ENCODE results near the gene SDK2. TPM values are rescaled to one million over a fixed set of nuclear protein-coding genes. Genes with fewer than 3 reads are reported as not detected.

SDK2 gene
- total RNA-seq, 4 donors from 2014 or later: 1.5 to 7.0 (median 3.7) TPM

DNA sequence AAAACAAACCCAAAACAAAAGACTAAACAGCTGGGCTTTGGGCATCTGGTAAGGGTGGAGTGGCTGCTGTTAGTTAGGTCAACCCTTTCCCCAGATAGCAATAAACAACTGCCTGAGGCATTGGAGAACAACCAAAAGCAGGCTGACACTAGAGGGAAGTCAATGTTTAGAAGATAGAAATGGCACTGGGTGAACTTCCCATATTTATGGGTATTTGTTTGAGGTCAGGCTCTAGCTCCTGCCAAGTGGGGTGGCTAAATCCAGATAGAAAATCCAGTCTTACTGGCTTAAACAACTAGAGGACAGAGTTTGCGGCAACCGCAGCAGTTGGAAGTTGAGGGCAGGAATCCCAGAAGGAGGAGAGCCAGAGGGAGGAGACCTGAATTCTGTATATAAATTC is 79.4 kb downstream of the SDK2 start:
- no peak for DNase-seq
- Histone ChIP-seq H3K36me3 (no peaks in the 10 kb centered on the region), H3K27ac (no peak overlapping the region), H3K4me3 (replicated peaks in 1 of 3) (no peak overlapping the region), H3K9me3 (no peaks in the 10 kb centered on the region), H3K27me3 (no peaks in the 10 kb centered on the region), H3K4me1 (no peaks in the 10 kb centered on the region)
- TF ChIP-seq CTCF (IDR thresholded peaks at IDR 0.05) (no peak), POLR2A (IDR thresholded peaks at IDR 0.05) (no peak)
- intact Hi-C loops (cut with DNase I): no loop called here
- WGBS, 2 donors: 92 to 98% methylated on average over 2 of the region's 2 CpGs

- 81 to 83% methylated on average over 5 to 9 of the region's 9 CpGs for WGBS, 2 donors
- Histone ChIP-seq H3K9me3 (no peaks in the 10 kb centered on the region), H3K36me3 (no peaks in the 10 kb centered on the region), H3K4me1 (no peaks in the 10 kb centered on the region), H3K27ac (no peak overlapping the region), H3K4me3 (replicated peaks in 1 of 3) (no peak overlapping the region), H3K27me3 (no peaks in the 10 kb centered on the region)
- no peak for DNase-seq
- intact Hi-C loops (cut with DNase I): no loop called here
- no peak for TF ChIP-seq POLR2A (IDR thresholded peaks at IDR 0.05)
- TF ChIP-seq CTCF (IDR thresholded peaks at IDR 0.05): no peak
Measured at GRCh38 chr17:73562896-73563295, 81.3 kb downstream of the SDK2 start.

DNA sequence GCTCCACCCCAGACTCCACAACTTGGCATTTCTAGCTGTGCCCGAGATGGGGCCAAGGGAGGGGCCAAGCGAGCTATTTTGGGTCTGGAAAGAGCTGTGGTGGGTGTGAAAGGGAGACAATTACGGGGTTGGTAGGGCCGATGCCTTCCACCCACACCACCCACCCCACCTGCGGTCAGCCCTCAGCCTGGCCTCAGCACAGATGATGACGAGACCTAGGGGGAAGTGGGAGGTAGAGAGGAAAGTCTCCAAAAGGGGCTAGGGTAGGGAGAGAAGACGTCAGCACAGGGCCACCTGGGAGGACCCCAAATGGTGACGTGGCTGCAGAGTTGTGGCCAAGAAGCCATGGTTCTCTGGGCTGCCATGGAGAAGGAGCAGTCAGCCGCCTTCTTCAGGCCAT is 83.1 kb downstream of the SDK2 start:
- no peaks in the 10 kb centered on the region for H3K9me3 ChIP-seq
- H3K36me3 ChIP-seq: no peaks in the 10 kb centered on the region
- intact Hi-C loops (cut with DNase I): no loop called here
- H3K27me3 ChIP-seq: no peaks in the 10 kb centered on the region
- H3K4me1 ChIP-seq: no peaks in the 10 kb centered on the region
- DNase-seq: no peak
- 88 to 95% methylated on average over 8 to 9 of the region's 9 CpGs for WGBS, 2 donors
- H3K4me3 ChIP-seq (replicated peaks in 1 of 3): no peak overlapping the region
- TF ChIP-seq POLR2A (IDR thresholded peaks at IDR 0.05) (no peak), CTCF (IDR thresholded peaks at IDR 0.05) (no peak)
- no peak overlapping the region for H3K27ac ChIP-seq

DNA sequence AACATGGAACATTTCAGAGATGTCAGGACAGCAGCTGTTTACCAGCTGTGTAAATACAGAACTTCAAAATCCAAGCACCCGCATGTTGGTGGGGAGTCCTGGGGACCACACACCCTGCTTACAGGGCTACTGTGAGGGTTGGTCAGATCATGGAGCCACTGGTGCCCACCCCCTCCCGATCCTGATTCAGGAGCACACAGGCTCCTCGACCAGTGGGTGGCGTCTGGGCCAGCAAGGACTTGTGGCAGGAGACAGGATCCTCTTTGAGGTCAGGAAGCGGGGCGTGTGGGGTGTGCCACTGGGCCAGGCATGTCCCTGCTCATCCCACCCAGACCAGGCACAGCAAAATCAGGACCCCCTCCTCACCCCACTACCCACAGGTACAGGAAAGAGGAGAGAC is 83.6 kb downstream of the SDK2 start:
- no peak for TF ChIP-seq POLR2A (IDR thresholded peaks at IDR 0.05)
- no peak for TF ChIP-seq CTCF (IDR thresholded peaks at IDR 0.05)
- 60 to 72% methylated on average over 6 of the region's 6 CpGs for WGBS, 2 donors
- Histone ChIP-seq H3K36me3 (no peaks in the 10 kb centered on the region), H3K27me3 (no peaks in the 10 kb centered on the region), H3K4me3 (replicated peaks in 1 of 3) (no peak overlapping the region), H3K9me3 (no peaks in the 10 kb centered on the region), H3K27ac (no peak overlapping the region), H3K4me1 (no peaks in the 10 kb centered on the region)
- intact Hi-C loops (cut with DNase I): no loop called here
- DNase-seq: no peak

DNA sequence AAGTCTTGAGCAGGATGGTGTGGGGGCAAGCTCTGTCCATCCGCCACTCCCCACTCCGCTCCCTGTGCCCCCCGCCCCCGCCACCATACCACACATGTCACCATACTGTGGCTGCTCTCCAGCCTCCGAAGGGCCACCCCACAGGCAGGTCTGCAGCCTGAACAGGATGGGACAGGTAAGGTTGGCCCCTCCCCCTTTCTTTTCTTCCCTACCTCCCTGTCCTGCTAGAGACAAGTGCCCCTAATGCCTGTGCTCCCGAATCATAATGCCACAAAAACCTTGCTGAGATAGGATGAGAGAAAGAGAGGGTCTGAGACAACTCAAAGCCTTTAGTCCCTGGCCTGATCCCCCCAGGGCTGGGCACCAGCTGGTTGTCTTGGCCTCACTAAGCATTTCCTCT is 84.7 kb downstream of the SDK2 start:
- TF ChIP-seq POLR2A (IDR thresholded peaks at IDR 0.05) (no peak), CTCF (IDR thresholded peaks at IDR 0.05) (no peak)
- H3K27me3 ChIP-seq: no peaks in the 10 kb centered on the region
- intact Hi-C loops (cut with DNase I): no loop called here

More for the DNA sequence above, 84.7 kb downstream of the SDK2 start:
- WGBS, 2 donors: 79 to 84% methylated on average over 6 of the region's 6 CpGs
- Histone ChIP-seq H3K9me3 (no peaks in the 10 kb centered on the region), H3K4me1 (no peaks in the 10 kb centered on the region), H3K36me3 (no peaks in the 10 kb centered on the region), H3K4me3 (replicated peaks in 1 of 3) (no peak overlapping the region), H3K27ac (no peak overlapping the region)
- DNase-seq: no peak

All from thyroid gland (tissue), 4 donors.